MM.1S (cell line): ENCODE measurements around the gene ATMIN.

Experiments used
- CTCF ChIP-seq: fragments of 300-600 bp; sonication (generic); IDR thresholded peaks from 2 replicates; pipeline ENCODE4 v1.5.1; 2016; ENCODE audit warnings: antibody characterized with exemption, low read length, mixed read lengths
- EZH2 ChIP-seq: fragments of 300-600 bp; sonication (generic); optimal IDR thresholded peaks from 2 replicates; pipeline ENCODE3; 2017; ENCODE audit warnings: low read depth, mild to moderate bottlenecking, antibody characterized with exemption, low read length, mixed read lengths
- EZH2phosphoT487 ChIP-seq: fragments of 300-600 bp; sonication (generic); IDR thresholded peaks from 2 replicates; pipeline ENCODE4 v1.6.1; 2018; ENCODE audit warnings: antibody characterized with exemption, low read length

GRCh38 chr16:81080233-81080632 is 44.6 kb downstream of the ATMIN start:
- no peak for TF ChIP-seq CTCF
- TF ChIP-seq EZH2, result no peak
- TF ChIP-seq EZH2phosphoT487, result no peak
